HCT116 (cell line): ENCODE measurements around the gene DHRS4. TPM values are rescaled to one million over a fixed set of nuclear protein-coding genes. Genes with fewer than 3 reads are reported as not detected.

Experiments
- ATAC-seq: fragments of 200-7000 bp; cut with Tn5 transposase; 2 replicates; pipeline ENCODE4 v1.9.1; 2020; ENCODE audit warnings: mild to moderate bottlenecking, moderate library complexity
- BruUV-seq: library from RNA; stranded (reverse); fragments of 400-500 nt; replicated peaks from 2 replicates; lab custom pipeline; 2021; lab: Mats Ljungman, UMichigan
- CTCF ChIA-PET: fragments of 300-600 bp; sonication (Branson Sonifier 250); formaldehyde crosslinking; loops from one replicate; lab custom pipeline; 2021; ENCODE audit warnings: antibody characterized with exemption; lab: Charles Lee
- POLR2A ChIA-PET: fragments of 300-600, 350-600 bp; sonication (Branson Sonifier 250); formaldehyde crosslinking; loops from one replicate; lab custom pipeline; 2021; ENCODE audit warnings: antibody characterized with exemption; lab: Charles Lee
- RAD21 ChIA-PET, 2 experiments: fragments of 300-600 bp; sonication (Branson Sonifier 250); formaldehyde crosslinking; loops; one replicate each; lab custom pipeline; 2023; ENCODE audit warnings: low total read pairs in 2 of 2; ENCODE audit not compliant: uncharacterized antibody in 2 of 2, unreplicated experiment in 2 of 2, low non-redundant PET in 1 of 2; lab: Charles Lee
- DNase-seq: peaks from one replicate; pipeline ENCODE4 v3.0.0-alpha.2; 2010; ENCODE audit warnings: low read depth, low spot score
- H2AFZ ChIP-seq: fragments of 200-600 bp; shearing (Covaris generic), sonication (generic); 2 replicates; pipeline ENCODE4 v1.6.1; 2017; ENCODE audit warnings: low read depth, mixed run types, mixed read lengths, antibody characterized with exemption, low read length; ENCODE audit not compliant: poor library complexity, severe bottlenecking
- H3K27ac ChIP-seq: 2 replicates; pipeline ENCODE4 v1.5.1; 2012; ENCODE audit warnings: low read depth, low read length
- H3K27me3 ChIP-seq: fragments of 200-600 bp; sonication (generic); 2 replicates; pipeline ENCODE4 v1.6.1; 2016; ENCODE audit warnings: mixed run types, low read length, mixed read lengths; ENCODE audit not compliant: insufficient read depth
- H3K36me3 ChIP-seq, 2 experiments: fragments of 200-500 bp in 1 of 2; fragments of 200-600 bp in 1 of 2; sonication (Bioruptor generic) in 1 of 2; sonication (generic) in 1 of 2; 2 replicates each; pipeline versions ENCODE4 v1.5.1 to v1.6.1; 2014 to 2016; ENCODE audit warnings: low read length in 2 of 2, inconsistent platforms in 1 of 2, mixed read lengths in 1 of 2, mixed run types in 1 of 2; ENCODE audit not compliant: insufficient read depth in 2 of 2, control insufficient read depth in 1 of 2
- H3K4me1 ChIP-seq, 2 experiments: fragments of 200-600 bp in 1 of 2; sonication (generic) in 1 of 2; 2 replicates each; pipeline versions ENCODE4 v1.5.1 to v1.6.1; 2012 to 2017; ENCODE audit warnings: low read length in 2 of 2, inconsistent platforms in 1 of 2, mild to moderate bottlenecking in 1 of 2, mixed read lengths in 1 of 2, mixed run types in 1 of 2, moderate library complexity in 1 of 2; ENCODE audit not compliant: insufficient read depth in 2 of 2, control insufficient read depth in 1 of 2
- H3K4me2 ChIP-seq: fragments of 200-600 bp; sonication (generic); 2 replicates; pipeline ENCODE4 v1.6.1; 2017; ENCODE audit warnings: mixed run types, low read length, mixed read lengths
- H3K4me3 ChIP-seq, 2 experiments: fragments of 200-600 bp in 1 of 2; sonication (generic) in 1 of 2; replicated peaks in 1 of 2; 2 replicates each; pipeline ENCODE4 v1.5.1; 2011 to 2016; ENCODE audit warnings: low read length in 2 of 2, control low read depth in 1 of 2, low read depth in 1 of 2, mild to moderate bottlenecking in 1 of 2, mixed read lengths in 1 of 2, mixed run types in 1 of 2
- H3K79me2 ChIP-seq: fragments of 200-600 bp; sonication (generic); 2 replicates; pipeline ENCODE4 v1.6.1; 2017; ENCODE audit warnings: mild to moderate bottlenecking, mixed run types, low read length, moderate library complexity, mixed read lengths; ENCODE audit not compliant: insufficient read depth
- H3K9ac ChIP-seq: fragments of 200-600 bp; sonication (generic); 2 replicates; pipeline ENCODE4 v1.6.1; 2016; ENCODE audit warnings: low read length, mixed read lengths
- H3K9me2 ChIP-seq: fragments of 200-600 bp; sonication (generic), shearing (Covaris generic); 2 replicates; pipeline ENCODE4 v1.6.1; 2017; ENCODE audit warnings: mixed run types, mild to moderate bottlenecking, moderate library complexity; ENCODE audit not compliant: insufficient read depth
- H3K9me3 ChIP-seq, 2 experiments: fragments of 200-500 bp in 1 of 2; fragments of 200-600 bp in 1 of 2; sonication (Bioruptor generic) in 1 of 2; sonication (generic) in 1 of 2; 2 replicates each; pipeline ENCODE4 v1.6.1; 2014 to 2017; ENCODE audit warnings: low read length in 2 of 2, mixed read lengths in 2 of 2, inconsistent platforms in 1 of 2, low read depth in 1 of 2, mild to moderate bottlenecking in 1 of 2, mixed run types in 1 of 2, moderate library complexity in 1 of 2; ENCODE audit not compliant: control insufficient read depth in 1 of 2, insufficient read depth in 1 of 2
- H4K20me1 ChIP-seq: fragments of 200-600 bp; sonication (generic), shearing (Covaris generic); 2 replicates; pipeline ENCODE4 v1.6.1; 2017; ENCODE audit warnings: mixed run types, mild to moderate bottlenecking, moderate library complexity; ENCODE audit not compliant: insufficient read depth
- CBX3 ChIP-seq: IDR thresholded peaks from 2 replicates; pipeline ENCODE4 v1.6.1; 2012; ENCODE audit warnings: low read depth
- CEBPB ChIP-seq: IDR thresholded peaks from 2 replicates; pipeline ENCODE4 v1.6.1; 2012; ENCODE audit warnings: low read depth
- CTCF ChIP-seq, 3 experiments: fragments of 200-600 bp in 1 of 3; sonication (generic) in 1 of 3; IDR thresholded peaks in 2 of 3; conservative IDR thresholded peaks in 1 of 3; 2 replicates each; pipeline ENCODE4 v1.5.1; 2012 to 2017; ENCODE audit warnings: low read depth in 2 of 3, low read length in 2 of 3, antibody characterized with exemption in 1 of 3, borderline replicate concordance in 1 of 3, control low read depth in 1 of 3, mild to moderate bottlenecking in 1 of 3, mixed read lengths in 1 of 3, mixed run types in 1 of 3, moderate library complexity in 1 of 3; ENCODE audit not compliant: insufficient read depth in 1 of 3
- EGR1 ChIP-seq: IDR thresholded peaks from 2 replicates; pipeline ENCODE4 v1.6.1; 2012; ENCODE audit warnings: low read depth
- ELF1 ChIP-seq: IDR thresholded peaks from 2 replicates; pipeline ENCODE4 v1.6.1; 2012; ENCODE audit warnings: low read depth, borderline replicate concordance
- EZH2 ChIP-seq: fragments of 200-600 bp; sonication (generic); IDR thresholded peaks from 2 replicates; pipeline ENCODE4 v1.6.1; 2017; ENCODE audit warnings: antibody characterized with exemption, mixed run types
- EZH2phosphoT487 ChIP-seq: fragments of 200-600 bp; IDR thresholded peaks from 2 replicates; pipeline ENCODE4 v1.6.1; 2018; ENCODE audit warnings: antibody characterized with exemption, borderline replicate concordance
- JUND ChIP-seq: IDR thresholded peaks from 2 replicates; pipeline ENCODE4 v1.6.1; 2012
- MAX ChIP-seq: IDR thresholded peaks from 2 replicates; pipeline ENCODE4 v1.6.1; 2012
- POLR2A ChIP-seq: IDR thresholded peaks from 2 replicates; pipeline ENCODE4 v1.7.0; 2011; ENCODE audit warnings: borderline replicate concordance; ENCODE audit not compliant: insufficient read depth, insufficient read length; ENCODE audit errors: extremely low read depth
- SIN3A ChIP-seq: IDR thresholded peaks from 2 replicates; pipeline ENCODE4 v1.6.1; 2012; ENCODE audit warnings: low read depth
- SP1 ChIP-seq: IDR thresholded peaks from 2 replicates; pipeline ENCODE4 v1.6.1; 2012; ENCODE audit warnings: low read depth
- SRF ChIP-seq: IDR thresholded peaks from 2 replicates; pipeline ENCODE4 v1.6.1; 2012; ENCODE audit warnings: low read depth
- TCF7L2 ChIP-seq: IDR thresholded peaks from 2 replicates; pipeline ENCODE4 v1.7.0; 2011; ENCODE audit warnings: borderline replicate concordance, inconsistent platforms; ENCODE audit not compliant: insufficient read depth, insufficient read length; ENCODE audit errors: extremely low read depth
- YY1 ChIP-seq: IDR thresholded peaks from 2 replicates; pipeline ENCODE4 v1.6.1; 2011; ENCODE audit warnings: low read length, low read depth, moderate library complexity, mild to moderate bottlenecking; ENCODE audit not compliant: insufficient replicate concordance; ENCODE audit errors: extremely low read depth
- ZBTB33 ChIP-seq: IDR thresholded peaks from 2 replicates; pipeline ENCODE4 v1.6.1; 2011; ENCODE audit warnings: mild to moderate bottlenecking, low read length, moderate library complexity; ENCODE audit not compliant: insufficient replicate concordance; ENCODE audit errors: extremely low read depth
- ZFX ChIP-seq: fragments of 450-650 bp; IDR thresholded peaks from 2 replicates; pipeline ENCODE4 v1.6.1; 2017
- intact Hi-C: fragments of 100-400 bp; cut with micrococcal nuclease; formaldehyde crosslinking; loops from 2 replicates; pipeline ENCODE4 v1.10.0; 2022
- total RNA-seq: library from RNA; stranded (reverse); gene quantifications from one replicate; pipeline ENCODE4 v1.2.1, GENCODE V29; 2021; ENCODE audit not compliant: unreplicated experiment

The DHRS4 gene
- total RNA-seq, 1 experiment from 2014 or later, result 21.8 TPM

GRCh38 chr14:23916004-23916403 is 37.6 kb upstream of the DHRS4 start (continued):
- TF ChIP-seq CTCF (IDR thresholded peaks at IDR 0.05 in 2 of 3, conservative IDR thresholded peaks at IDR 0.05 in 1 of 3; ENCODE audit: borderline replicate concordance in 1 of 3, insufficient read depth in 1 of 3, low read depth in 2 of 3, low read length in 2 of 3), result no peak
- TF ChIP-seq CEBPB, result no peak
- no peak for TF ChIP-seq SRF
- no peak for TF ChIP-seq MAX
- TF ChIP-seq EGR1, result no peak
- TF ChIP-seq YY1, result no peak
- no peak for TF ChIP-seq EZH2phosphoT487

GRCh38 chr14:23916446-23916845 is 37.1 kb upstream of the DHRS4 start:
- Histone ChIP-seq H3K9me2 (no peaks in the 10 kb centered on the region), H3K27me3 (no peaks in the 10 kb centered on the region)

More at GRCh38 chr14:23916446-23916845, 37.1 kb upstream of the DHRS4 start:
- ATAC-seq (no peak), DNase-seq (no peak)
- Histone ChIP-seq H3K79me2 (no peaks in the 10 kb centered on the region), H3K9me3 (no peaks in the 10 kb centered on the region; a peak in 2 of 4 replicates), H3K4me2 (no peak overlapping the region), H2AFZ (no peak overlapping the region), H4K20me1 (no peaks in the 10 kb centered on the region), H3K9ac (no peak overlapping the region), H3K4me3 (no peak overlapping the region), H3K36me3 (no peaks in the 10 kb centered on the region), H3K4me1 (peaks cover 4 to 7% of the 10 kb centered on the region in 2 experiments; a peak in 2 of 4 replicates), H3K27ac (no peak overlapping the region)
- intact Hi-C loops, result no loop called here
- ChIA-PET CTCF (no interaction called here), POLR2A (no interaction called here), RAD21 (no interaction called here)
- BruUV-seq, result no TSS peak
- TF ChIP-seq SIN3A (no peak), CTCF (IDR thresholded peaks at IDR 0.05 in 2 of 3, conservative IDR thresholded peaks at IDR 0.05 in 1 of 3; ENCODE audit: borderline replicate concordance in 1 of 3, insufficient read depth in 1 of 3, low read depth in 2 of 3, low read length in 2 of 3) (no peak), TCF7L2 (no peak), EZH2phosphoT487 (no peak), CBX3 (no peak), EZH2 (no peak), ZBTB33 (no peak), SP1 (no peak), YY1 (no peak), ZFX (no peak), ELF1 (no peak), POLR2A (no peak), EGR1 (no peak), JUND (no peak)
